Mesendoderm (in vitro differentiated cells): ENCODE data around the gene IGFBP4. TPM values are rescaled to one million over a fixed set of nuclear protein-coding genes. Genes with fewer than 3 reads are reported as not detected.

Experiments
- DNase-seq: peaks from one replicate; pipeline ENCODE4 v3.0.0; 2013
- H2AK5ac ChIP-seq: 2 replicates; pipeline ENCODE4 v1.6.1; 2013; ENCODE audit warnings: low read length, inconsistent platforms
- H2BK120ac ChIP-seq: 2 replicates; pipeline ENCODE4 v1.6.1; 2013; ENCODE audit warnings: low read depth, mild to moderate bottlenecking, low read length, moderate library complexity, mixed read lengths
- H2BK15ac ChIP-seq: replicated peaks from 2 replicates; pipeline ENCODE4 v1.6.1; 2013; ENCODE audit warnings: low read depth, mild to moderate bottlenecking, moderate library complexity
- H2BK5ac ChIP-seq: 2 replicates; pipeline ENCODE4 v1.6.1; 2013; ENCODE audit warnings: low read length, inconsistent platforms
- H3K18ac ChIP-seq: 2 replicates; pipeline ENCODE4 v1.6.1; 2013; ENCODE audit warnings: mild to moderate bottlenecking, low read length, mixed read lengths
- H3K23ac ChIP-seq: one replicate; pipeline ENCODE4 v1.6.1; 2013; ENCODE audit warnings: low read length
- H3K27ac ChIP-seq: 2 replicates; pipeline ENCODE4 v1.5.1; 2013; ENCODE audit warnings: low read depth, mild to moderate bottlenecking, inconsistent platforms, low read length, moderate library complexity
- H3K27me3 ChIP-seq: 2 replicates; pipeline ENCODE4 v1.6.1; 2013; ENCODE audit warnings: low read length, control low read depth, mild to moderate bottlenecking, inconsistent platforms; ENCODE audit not compliant: insufficient read depth, poor library complexity
- H3K36me3 ChIP-seq: 2 replicates; pipeline ENCODE4 v1.6.1; 2013; ENCODE audit warnings: low read length, inconsistent platforms; ENCODE audit not compliant: control insufficient read depth, insufficient read depth
- H3K4ac ChIP-seq: one replicate; pipeline ENCODE4 v1.6.1; 2013; ENCODE audit warnings: low read depth, mild to moderate bottlenecking, low read length, moderate library complexity
- H3K4me1 ChIP-seq: 2 replicates; pipeline ENCODE4 v1.6.1; 2013; ENCODE audit warnings: low read depth, low read length, inconsistent platforms; ENCODE audit not compliant: control insufficient read depth
- H3K4me2 ChIP-seq: 2 replicates; pipeline ENCODE4 v1.6.1; 2013; ENCODE audit warnings: low read length
- H3K4me3 ChIP-seq: 2 replicates; pipeline ENCODE4 v1.5.1; 2013; ENCODE audit warnings: mild to moderate bottlenecking, low read length
- H3K56ac ChIP-seq: one replicate; pipeline ENCODE4 v1.6.1; 2013; ENCODE audit warnings: low read length
- H3K79me1 ChIP-seq: 2 replicates; pipeline ENCODE4 v1.6.1; 2013; ENCODE audit warnings: low read length, inconsistent platforms
- H3K79me2 ChIP-seq: 2 replicates; pipeline ENCODE4 v1.6.1; 2013; ENCODE audit warnings: mild to moderate bottlenecking, low read length; ENCODE audit not compliant: control insufficient read depth, insufficient read depth
- H3K9ac ChIP-seq: 2 replicates; pipeline ENCODE4 v1.6.1; 2013; ENCODE audit warnings: low read length, inconsistent platforms
- H4K5ac ChIP-seq: one replicate; pipeline ENCODE4 v1.6.1; 2013; ENCODE audit warnings: low read length
- H4K8ac ChIP-seq: one replicate; pipeline ENCODE4 v1.6.1; 2013; ENCODE audit warnings: low read depth, mild to moderate bottlenecking, control low read depth, low read length, moderate library complexity
- WGBS: extraction: QIAGEN DNeasy Blood & Tissue Kit; methylation state at CpG from one replicate; pipeline ENCODE4 v1.1.7; 2013; ENCODE audit warnings: low lambda C conversion rate, missing lambda C conversion rate; ENCODE audit not compliant: insufficient coverage; ENCODE audit errors: extremely low coverage; 5-methylcytosine and 5-hydroxymethylcytosine counted together
- polyA plus RNA-seq, 2 experiments: library from polyadenylated mRNA; stranded (reverse); fragments of 200-250 nt; gene quantifications; one replicate each; pipeline ENCODE4 v1.2.3, GENCODE V29; 2013

Gene IGFBP4
- polyA plus RNA-seq (2013, experiment 1 of 2), result 39.6 TPM
- 39.0 TPM for polyA plus RNA-seq (2013, experiment 2 of 2)

DNA sequence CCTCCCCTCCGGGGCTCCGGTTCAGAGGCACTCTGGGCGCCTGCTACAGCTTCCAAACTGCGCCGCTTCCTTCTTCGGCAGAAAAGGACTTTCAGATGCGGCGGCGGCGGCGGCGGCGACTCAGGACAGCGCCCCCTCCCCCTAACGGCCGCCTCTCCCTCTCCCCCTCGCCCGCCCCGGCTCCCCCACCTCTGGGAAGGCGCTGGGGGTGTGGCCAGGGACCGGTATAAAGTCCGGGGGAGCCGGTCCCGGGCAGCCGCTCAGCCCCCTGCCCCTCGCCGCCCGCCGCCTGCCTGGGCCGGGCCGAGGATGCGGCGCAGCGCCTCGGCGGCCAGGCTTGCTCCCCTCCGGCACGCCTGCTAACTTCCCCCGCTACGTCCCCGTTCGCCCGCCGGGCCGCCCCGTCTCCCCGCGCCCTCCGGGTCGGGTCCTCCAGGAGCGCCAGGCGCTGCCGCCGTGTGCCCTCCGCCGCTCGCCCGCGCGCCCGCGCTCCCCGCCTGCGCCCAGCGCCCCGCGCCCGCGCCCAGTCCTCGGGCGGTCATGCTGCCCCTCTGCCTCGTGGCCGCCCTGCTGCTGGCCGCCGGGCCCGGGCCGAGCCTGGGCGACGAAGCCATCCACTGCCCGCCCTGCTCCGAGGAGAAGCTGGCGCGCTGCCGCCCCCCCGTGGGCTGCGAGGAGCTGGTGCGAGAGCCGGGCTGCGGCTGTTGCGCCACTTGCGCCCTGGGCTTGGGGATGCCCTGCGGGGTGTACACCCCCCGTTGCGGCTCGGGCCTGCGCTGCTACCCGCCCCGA lies at the start of gene IGFBP4:
TSS of gene IGFBP4 (plus strand) at position 255 of the 792 bp plus-strand sequence. CDS start at position 541, 286 bp downstream.
- peak within 1 kb of the TSS; percentile 89 for H3K18ac ChIP-seq
- H3K79me1 ChIP-seq, result peaks cover 17% of the 10 kb centered on the region

DNA sequence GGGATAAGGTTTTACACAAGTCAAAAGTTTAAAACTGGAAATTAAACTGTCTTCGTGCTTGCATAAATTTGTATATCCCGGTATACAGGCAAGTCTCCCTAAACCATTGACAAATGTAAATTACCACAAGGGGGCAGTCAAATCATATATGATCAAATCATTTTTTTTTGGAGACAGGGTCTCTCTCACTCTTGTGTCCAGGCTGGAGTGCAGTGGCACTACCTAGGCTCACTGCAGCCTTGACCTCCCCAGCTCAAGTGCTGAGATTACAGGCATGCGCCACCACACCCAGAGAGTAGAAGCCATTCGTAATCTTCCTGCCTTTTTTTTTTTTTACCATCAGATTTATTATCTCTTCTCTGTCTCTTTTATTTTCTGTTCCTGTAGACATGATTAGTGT lies 44.1 kb upstream of the IGFBP4 start:
- no peaks in the 10 kb centered on the region for H3K4me1 ChIP-seq
- WGBS, result no CpG with 5 or more reads among the region's 4 CpGs
- no peak overlapping the region for H3K23ac ChIP-seq
- no peak overlapping the region for H3K4me2 ChIP-seq
- no peak overlapping the region for H3K27ac ChIP-seq
- H3K9ac ChIP-seq, result no peak overlapping the region
- no peaks in the 10 kb centered on the region for H3K27me3 ChIP-seq
- H2BK5ac ChIP-seq, result no peak overlapping the region
- H2AK5ac ChIP-seq, result no peak overlapping the region
- no peaks in the 10 kb centered on the region for H3K79me1 ChIP-seq
- no peaks in the 10 kb centered on the region for H3K79me2 ChIP-seq
- H3K18ac ChIP-seq, result no peak overlapping the region
- no peak overlapping the region for H3K4ac ChIP-seq
- H2BK120ac ChIP-seq, result no peak overlapping the region
- no peak overlapping the region for H4K8ac ChIP-seq
- H4K5ac ChIP-seq, result no peak overlapping the region
- H3K4me3 ChIP-seq, result no peak overlapping the region
- no peak overlapping the region for H2BK15ac ChIP-seq
- H3K36me3 ChIP-seq, result peaks cover 9% of the 10 kb centered on the region
- peak; percentile 67 for DNase-seq
- no peak overlapping the region for H3K56ac ChIP-seq

More for the DNA sequence above, at the start of gene IGFBP4:
- H3K4me1 ChIP-seq, result peaks cover 3% of the 10 kb centered on the region
- peak within 1 kb of the TSS; percentile 44 for H3K4me3 ChIP-seq
- H3K4me2 ChIP-seq, result peak within 1 kb of the TSS; percentile 55
- peak within 1 kb of the TSS; percentile 87 for H3K23ac ChIP-seq
- peak within 1 kb of the TSS; percentile 92 for H3K56ac ChIP-seq
- H3K79me2 ChIP-seq, result peaks cover 17% of the 10 kb centered on the region
- H2BK5ac ChIP-seq, result peak within 1 kb of the TSS; percentile 58
- H3K27me3 ChIP-seq, result no peaks in the 10 kb centered on the region
- H3K36me3 ChIP-seq, result no peaks in the 10 kb centered on the region
- peak; percentile 84 for DNase-seq
- peak within 1 kb of the TSS; percentile 74 for H3K4ac ChIP-seq
- H2BK120ac ChIP-seq, result peak within 1 kb of the TSS; percentile 69
- no CpG with 5 or more reads among the region's 98 CpGs for WGBS
- H2AK5ac ChIP-seq, result no peak within 1 kb of the TSS
- H3K9ac ChIP-seq, result peak within 1 kb of the TSS; percentile 85
- H3K27ac ChIP-seq, result peak within 1 kb of the TSS; percentile 53
- no peak within 1 kb of the TSS for H4K5ac ChIP-seq
- no peak within 1 kb of the TSS for H2BK15ac ChIP-seq
- H4K8ac ChIP-seq, result no peak within 1 kb of the TSS

DNA sequence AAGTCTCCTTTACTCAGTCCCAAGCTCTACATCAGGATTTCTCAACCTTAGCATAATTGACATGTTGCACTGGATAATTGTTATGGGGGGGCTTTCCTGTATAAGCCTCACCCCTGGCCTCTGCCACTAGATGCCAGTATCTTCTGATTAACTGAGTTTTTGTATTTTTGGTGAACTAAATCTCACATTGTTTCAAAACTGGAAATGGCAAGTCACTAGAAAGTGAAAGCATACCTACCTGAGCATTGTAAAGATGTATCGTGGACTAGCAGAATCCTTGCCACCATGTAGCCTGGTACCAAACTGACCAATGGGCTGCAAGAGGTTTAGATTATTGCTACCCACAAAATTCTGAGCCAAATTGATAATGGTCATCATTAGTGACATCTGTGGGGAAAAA lies 40.6 kb upstream of the IGFBP4 start:
- no peak overlapping the region for H3K4me3 ChIP-seq
- no peak overlapping the region for H3K23ac ChIP-seq
- H3K79me2 ChIP-seq, result no peaks in the 10 kb centered on the region
- WGBS, result no CpG with 5 or more reads among the region's 1 CpG
- no peak overlapping the region for H2BK15ac ChIP-seq
- H3K4ac ChIP-seq, result no peak overlapping the region
- H3K27me3 ChIP-seq, result no peaks in the 10 kb centered on the region
- H3K79me1 ChIP-seq, result no peaks in the 10 kb centered on the region
- H3K9ac ChIP-seq, result no peak overlapping the region
- no peaks in the 10 kb centered on the region for H3K4me1 ChIP-seq
- H4K8ac ChIP-seq, result no peak overlapping the region
- no peak overlapping the region for H2BK5ac ChIP-seq
- no peak overlapping the region for H4K5ac ChIP-seq
- H2AK5ac ChIP-seq, result no peak overlapping the region
- H3K27ac ChIP-seq, result no peak overlapping the region
- H2BK120ac ChIP-seq, result no peak overlapping the region
- no peak overlapping the region for H3K56ac ChIP-seq
- peaks cover 6% of the 10 kb centered on the region for H3K36me3 ChIP-seq
- no peak for DNase-seq
- H3K4me2 ChIP-seq, result no peak overlapping the region
- no peak overlapping the region for H3K18ac ChIP-seq

DNA sequence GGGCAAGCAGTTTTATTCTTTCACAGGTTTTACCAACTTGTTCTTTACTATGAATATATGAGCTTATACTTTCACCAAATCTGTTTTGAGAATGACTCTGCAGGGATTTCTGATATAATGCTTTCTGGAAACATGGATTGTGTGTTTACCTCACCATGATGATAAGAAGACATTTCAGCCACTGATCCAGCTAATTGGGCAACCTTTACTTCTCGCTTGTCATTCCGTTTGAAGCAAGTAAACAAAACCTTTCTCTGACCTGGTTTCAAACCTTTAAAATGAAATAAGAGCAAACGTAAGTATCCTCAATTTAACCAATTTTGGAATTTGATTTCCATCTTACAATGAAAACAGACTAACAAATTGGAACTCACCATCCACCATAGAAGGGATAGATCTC lies 39.2 kb upstream of the IGFBP4 start:
- H3K79me2 ChIP-seq, result no peaks in the 10 kb centered on the region

DNA sequence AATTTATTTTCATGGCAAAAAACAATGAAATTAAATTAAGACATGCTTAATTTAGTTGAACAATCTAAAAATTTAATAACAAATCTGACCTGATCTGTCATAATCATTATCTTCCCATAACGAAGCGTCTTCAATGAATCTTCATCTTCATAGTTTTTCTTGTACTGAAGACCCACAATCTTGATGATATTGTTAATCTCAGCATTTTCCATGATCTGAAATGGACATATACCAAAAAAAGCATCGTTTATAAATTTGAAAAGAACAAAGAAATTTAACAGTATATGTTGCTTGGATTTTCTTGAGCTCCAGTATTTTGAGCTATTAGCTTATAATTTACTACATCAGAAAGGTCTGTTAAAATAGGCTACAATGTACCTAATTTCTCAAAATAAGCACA lies 35.8 kb upstream of the IGFBP4 start:
- Histone ChIP-seq H3K4ac (no peak overlapping the region), H3K4me3 (no peak overlapping the region), H4K8ac (no peak overlapping the region), H2AK5ac (no peak overlapping the region), H3K23ac (no peak overlapping the region), H3K4me2 (no peak overlapping the region), H3K18ac (no peak overlapping the region), H2BK15ac (no peak overlapping the region), H2BK5ac (no peak overlapping the region), H3K27ac (no peak overlapping the region), H3K9ac (no peak overlapping the region), H2BK120ac (no peak overlapping the region), H3K79me1 (no peaks in the 10 kb centered on the region), H3K56ac (no peak overlapping the region), H3K36me3 (peaks cover 4% of the 10 kb centered on the region), H3K4me1 (no peaks in the 10 kb centered on the region), H3K79me2 (no peaks in the 10 kb centered on the region), H3K27me3 (no peaks in the 10 kb centered on the region), H4K5ac (no peak overlapping the region)
- 100% methylated on average over 2 of the region's 3 CpGs for WGBS
- no peak for DNase-seq

More for the DNA sequence above, 39.2 kb upstream of the IGFBP4 start:
- no peak overlapping the region for H3K18ac ChIP-seq
- no peaks in the 10 kb centered on the region for H3K4me1 ChIP-seq
- H3K4me2 ChIP-seq, result no peak overlapping the region
- H3K56ac ChIP-seq, result no peak overlapping the region
- H2BK120ac ChIP-seq, result no peak overlapping the region
- no peaks in the 10 kb centered on the region for H3K79me1 ChIP-seq
- H4K8ac ChIP-seq, result no peak overlapping the region
- peaks cover 6% of the 10 kb centered on the region for H3K36me3 ChIP-seq
- H2BK15ac ChIP-seq, result no peak overlapping the region
- H3K27me3 ChIP-seq, result no peaks in the 10 kb centered on the region
- DNase-seq, result no peak
- no peak overlapping the region for H3K4me3 ChIP-seq
- H4K5ac ChIP-seq, result no peak overlapping the region
- no peak overlapping the region for H2AK5ac ChIP-seq
- H3K9ac ChIP-seq, result no peak overlapping the region
- no peak overlapping the region for H3K27ac ChIP-seq
- H2BK5ac ChIP-seq, result no peak overlapping the region
- no CpG with 5 or more reads among the region's 3 CpGs for WGBS
- no peak overlapping the region for H3K23ac ChIP-seq
- H3K4ac ChIP-seq, result no peak overlapping the region
